ENCODE measurements around the gene CCS.

- TF ChIP-seq CTCF (IDR thresholded peaks at IDR 0.05; ENCODE audit: insufficient read depth, low read length, poor library complexity, severe bottlenecking) = no peak
- no peak for TF ChIP-seq EZH2phosphoT487 (conservative IDR thresholded peaks at IDR 0.05; ENCODE audit: low read length)
Observed at GRCh38 chr11:66557733-66558326, 35.2 kb upstream of the CCS start.
